ENCODE data around the gene MRGPRF.

Gene MRGPRF

DNA sequence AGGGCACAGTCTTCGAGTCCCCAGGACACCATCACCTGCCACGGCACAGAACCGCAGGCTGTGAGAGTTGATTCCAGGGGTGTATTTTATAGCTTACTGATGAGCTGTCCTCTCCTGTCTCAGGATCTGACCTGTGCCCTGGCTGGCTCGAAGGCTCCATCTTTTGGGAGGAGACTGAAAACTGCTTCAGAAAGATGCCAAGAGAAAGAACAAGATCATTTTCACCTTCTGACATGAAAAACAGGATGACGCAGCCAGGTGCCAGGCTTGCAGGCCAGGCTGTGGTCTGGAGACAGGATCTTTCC, 34.5 kb downstream of the MRGPRF start:
- H3K27me3 ChIP-seq (replicated peaks; ENCODE audit: insufficient read depth, low read length), result peaks cover 77% of the 10 kb centered on the region
- H4K20me1 ChIP-seq (ENCODE audit: insufficient read depth, low read length), result no peaks in the 10 kb centered on the region
- H3K79me2 ChIP-seq (ENCODE audit: low read length), result no peaks in the 10 kb centered on the region
- no peak overlapping the region for H3K4me2 ChIP-seq (ENCODE audit: low read depth, low read length)
- no peak overlapping the region for H2AFZ ChIP-seq (ENCODE audit: low read length)
- no peak for DNase-seq
- H3K4me1 ChIP-seq (ENCODE audit: low read length), result no peaks in the 10 kb centered on the region
- H3K9me2 ChIP-seq (replicated peaks; ENCODE audit: insufficient read depth, low read length), result no peaks in the 10 kb centered on the region
- H3K4me3 ChIP-seq (ENCODE audit: low read length), result no peak overlapping the region
- TF ChIP-seq, protein P1, sequence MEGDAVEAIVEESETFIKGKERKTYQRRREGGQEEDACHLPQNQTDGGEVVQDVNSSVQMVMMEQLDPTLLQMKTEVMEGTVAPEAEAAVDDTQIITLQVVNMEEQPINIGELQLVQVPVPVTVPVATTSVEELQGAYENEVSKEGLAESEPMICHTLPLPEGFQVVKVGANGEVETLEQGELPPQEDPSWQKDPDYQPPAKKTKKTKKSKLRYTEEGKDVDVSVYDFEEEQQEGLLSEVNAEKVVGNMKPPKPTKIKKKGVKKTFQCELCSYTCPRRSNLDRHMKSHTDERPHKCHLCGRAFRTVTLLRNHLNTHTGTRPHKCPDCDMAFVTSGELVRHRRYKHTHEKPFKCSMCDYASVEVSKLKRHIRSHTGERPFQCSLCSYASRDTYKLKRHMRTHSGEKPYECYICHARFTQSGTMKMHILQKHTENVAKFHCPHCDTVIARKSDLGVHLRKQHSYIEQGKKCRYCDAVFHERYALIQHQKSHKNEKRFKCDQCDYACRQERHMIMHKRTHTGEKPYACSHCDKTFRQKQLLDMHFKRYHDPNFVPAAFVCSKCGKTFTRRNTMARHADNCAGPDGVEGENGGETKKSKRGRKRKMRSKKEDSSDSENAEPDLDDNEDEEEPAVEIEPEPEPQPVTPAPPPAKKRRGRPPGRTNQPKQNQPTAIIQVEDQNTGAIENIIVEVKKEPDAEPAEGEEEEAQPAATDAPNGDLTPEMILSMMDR (IDR thresholded peaks at IDR 0.05; ENCODE audit: low read length), result no peak
- TF ChIP-seq EZH2phosphoT487 (IDR thresholded peaks at IDR 0.05; ENCODE audit: low read length) (no peak), EZH2 (optimal IDR thresholded peaks at IDR 0.05; ENCODE audit: low read depth, low read length) (no peak)
- no peaks in the 10 kb centered on the region for H3K36me3 ChIP-seq (replicated peaks; ENCODE audit: insufficient read depth, low read length)
- no peaks in the 10 kb centered on the region for H3K9me3 ChIP-seq (replicated peaks; ENCODE audit: insufficient read depth, low read length)
- no peak overlapping the region for H3K27ac ChIP-seq (ENCODE audit: low read length)
- no peak overlapping the region for H3K9ac ChIP-seq (ENCODE audit: low read length)
- H3F3A ChIP-seq (ENCODE audit: insufficient read depth, low read length), result no peaks in the 10 kb centered on the region

DNA sequence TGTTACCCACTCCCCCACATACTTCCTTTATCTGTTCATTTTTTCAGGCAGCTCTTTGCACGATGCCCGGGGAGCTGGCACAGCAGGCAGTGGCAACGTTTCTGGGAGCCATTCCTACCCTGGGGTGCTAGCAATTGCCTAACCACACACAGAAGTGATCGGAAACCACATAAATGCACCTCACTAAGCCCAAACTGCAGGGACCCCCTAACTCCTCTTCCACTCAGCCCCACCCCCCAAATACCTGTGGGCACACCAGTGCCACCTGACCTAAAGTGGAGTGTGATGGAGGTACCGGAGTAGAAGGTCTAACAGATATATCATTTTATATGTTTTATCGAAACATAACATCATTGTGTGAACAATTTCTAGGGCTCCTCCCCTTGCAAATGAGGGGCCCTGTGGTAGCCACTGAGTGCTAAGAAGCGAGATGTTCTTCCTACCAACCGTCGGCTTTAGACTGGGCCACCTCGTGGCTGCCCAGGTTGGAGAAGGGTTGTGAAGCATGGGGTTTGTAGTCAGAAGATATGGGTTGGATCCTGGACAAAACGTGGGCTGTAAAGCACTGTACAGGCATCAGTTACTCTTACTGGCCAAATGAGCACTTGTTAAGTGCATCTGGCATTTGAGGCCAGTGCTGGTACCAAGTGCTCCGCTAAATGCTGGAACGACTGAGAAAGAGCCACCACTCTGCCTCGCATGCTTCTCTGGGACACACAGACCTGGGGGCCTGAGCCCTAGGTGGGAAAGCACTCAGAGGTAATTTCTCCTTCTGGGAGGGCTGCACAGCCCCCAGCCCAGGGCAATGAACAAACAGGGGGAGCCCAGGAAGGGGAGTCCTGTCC, 35.0 kb downstream of the MRGPRF start:
- no peak overlapping the region for H2AFZ ChIP-seq (ENCODE audit: low read length)
- H3K4me2 ChIP-seq (ENCODE audit: low read depth, low read length), result no peak overlapping the region
- H3K9me3 ChIP-seq (replicated peaks; ENCODE audit: insufficient read depth, low read length), result no peaks in the 10 kb centered on the region
- H3K9ac ChIP-seq (ENCODE audit: low read length), result no peak overlapping the region
- H3K27ac ChIP-seq (ENCODE audit: low read length), result no peak overlapping the region
- H3K79me2 ChIP-seq (ENCODE audit: low read length), result no peaks in the 10 kb centered on the region
- H3K36me3 ChIP-seq (replicated peaks; ENCODE audit: insufficient read depth, low read length), result no peaks in the 10 kb centered on the region
- TF ChIP-seq EZH2phosphoT487 (IDR thresholded peaks at IDR 0.05; ENCODE audit: low read length) (no peak), EZH2 (optimal IDR thresholded peaks at IDR 0.05; ENCODE audit: low read depth, low read length) (no peak)
- TF ChIP-seq, protein P1 (IDR thresholded peaks at IDR 0.05; ENCODE audit: low read length), result no peak
- H3K4me3 ChIP-seq (ENCODE audit: low read length), result no peak overlapping the region
- H3K4me1 ChIP-seq (ENCODE audit: low read length), result no peaks in the 10 kb centered on the region
- no peak for DNase-seq
- H4K20me1 ChIP-seq (ENCODE audit: insufficient read depth, low read length), result no peaks in the 10 kb centered on the region
- H3K9me2 ChIP-seq (replicated peaks; ENCODE audit: insufficient read depth, low read length), result no peaks in the 10 kb centered on the region
- H3K27me3 ChIP-seq (replicated peaks; ENCODE audit: insufficient read depth, low read length), result peaks cover 77% of the 10 kb centered on the region
- H3F3A ChIP-seq (ENCODE audit: insufficient read depth, low read length), result no peaks in the 10 kb centered on the region

DNA sequence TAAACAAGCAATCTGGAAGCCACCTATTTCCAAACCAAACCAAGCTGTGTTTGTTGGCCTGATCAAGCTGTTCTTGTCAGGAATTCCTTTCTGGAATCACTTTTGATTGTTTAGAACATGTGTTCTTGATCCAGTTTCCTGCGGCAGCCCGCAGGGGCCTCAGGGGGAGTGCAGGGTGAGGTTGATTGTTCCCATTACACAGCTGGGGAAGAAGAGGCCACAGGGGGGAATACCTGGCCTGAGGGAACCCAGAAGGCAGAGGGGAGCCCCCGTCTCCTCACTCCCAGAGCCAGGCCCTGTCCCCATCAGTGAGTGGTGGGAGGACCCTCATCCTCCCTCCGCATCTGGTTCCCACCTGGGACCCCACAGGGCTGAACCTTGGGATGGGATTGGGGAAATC, 36.5 kb downstream of the MRGPRF start:
- Histone ChIP-seq H3K9ac (ENCODE audit: low read length) (no peak overlapping the region), H3K27ac (ENCODE audit: low read length) (no peak overlapping the region), H3K9me3 (replicated peaks; ENCODE audit: insufficient read depth, low read length) (no peaks in the 10 kb centered on the region), H2AFZ (ENCODE audit: low read length) (no peak overlapping the region), H3K4me2 (ENCODE audit: low read depth, low read length) (no peak overlapping the region), H4K20me1 (ENCODE audit: insufficient read depth, low read length) (no peaks in the 10 kb centered on the region), H3K79me2 (ENCODE audit: low read length) (no peaks in the 10 kb centered on the region), H3K4me1 (ENCODE audit: low read length) (no peaks in the 10 kb centered on the region), H3K36me3 (replicated peaks; ENCODE audit: insufficient read depth, low read length) (no peaks in the 10 kb centered on the region), H3K4me3 (ENCODE audit: low read length) (no peak overlapping the region), H3F3A (ENCODE audit: insufficient read depth, low read length) (no peaks in the 10 kb centered on the region), H3K27me3 (replicated peaks; ENCODE audit: insufficient read depth, low read length) (peaks cover 68% of the 10 kb centered on the region), H3K9me2 (replicated peaks; ENCODE audit: insufficient read depth, low read length) (no peaks in the 10 kb centered on the region)
- no peak for TF ChIP-seq EZH2 (optimal IDR thresholded peaks at IDR 0.05; ENCODE audit: low read depth, low read length)
- no peak for TF ChIP-seq EZH2phosphoT487 (IDR thresholded peaks at IDR 0.05; ENCODE audit: low read length)
- TF ChIP-seq, protein P1 (IDR thresholded peaks at IDR 0.05; ENCODE audit: low read length), result no peak
- no peak for DNase-seq

Data from MM.1S (cell line).